HCT116 (cell line): ENCODE measurements around the gene ADARB2.

Experiments
- EGR1 ChIP-seq: IDR thresholded peaks from 2 replicates; pipeline ENCODE4 v1.6.1; 2012; ENCODE audit warnings: low read depth
- EZH2 ChIP-seq: fragments of 200-600 bp; sonication (generic); IDR thresholded peaks from 2 replicates; pipeline ENCODE4 v1.6.1; 2017; ENCODE audit warnings: antibody characterized with exemption, mixed run types
- POLR2A ChIP-seq: IDR thresholded peaks from 2 replicates; pipeline ENCODE4 v1.7.0; 2011; ENCODE audit warnings: borderline replicate concordance; ENCODE audit not compliant: insufficient read depth, insufficient read length; ENCODE audit errors: extremely low read depth
- POLR2AphosphoS5 ChIP-seq: IDR thresholded peaks from 2 replicates; pipeline ENCODE4 v1.6.1; 2011; ENCODE audit warnings: mild to moderate bottlenecking, low read depth, low read length, moderate library complexity
- RAD21 ChIP-seq: IDR thresholded peaks from 2 replicates; pipeline ENCODE4 v1.6.1; 2012; ENCODE audit warnings: low read depth, mild to moderate bottlenecking
- TCF7L2 ChIP-seq: IDR thresholded peaks from 2 replicates; pipeline ENCODE4 v1.7.0; 2011; ENCODE audit warnings: borderline replicate concordance, inconsistent platforms; ENCODE audit not compliant: insufficient read depth, insufficient read length; ENCODE audit errors: extremely low read depth
- YY1 ChIP-seq: IDR thresholded peaks from 2 replicates; pipeline ENCODE4 v1.6.1; 2011; ENCODE audit warnings: low read length, low read depth, moderate library complexity, mild to moderate bottlenecking; ENCODE audit not compliant: insufficient replicate concordance; ENCODE audit errors: extremely low read depth
- TF ChIP-seq, protein P1 (sequence below), 3 experiments: fragments of 200-600 bp in 1 of 3; sonication (generic) in 1 of 3; IDR thresholded peaks in 2 of 3; conservative IDR thresholded peaks in 1 of 3; 2 replicates each; pipeline ENCODE4 v1.5.1; 2012 to 2017; ENCODE audit warnings: low read depth in 2 of 3, low read length in 2 of 3, antibody characterized with exemption in 1 of 3, borderline replicate concordance in 1 of 3, control low read depth in 1 of 3, mild to moderate bottlenecking in 1 of 3, mixed read lengths in 1 of 3, mixed run types in 1 of 3, moderate library complexity in 1 of 3; ENCODE audit not compliant: insufficient read depth in 1 of 3

DNA sequence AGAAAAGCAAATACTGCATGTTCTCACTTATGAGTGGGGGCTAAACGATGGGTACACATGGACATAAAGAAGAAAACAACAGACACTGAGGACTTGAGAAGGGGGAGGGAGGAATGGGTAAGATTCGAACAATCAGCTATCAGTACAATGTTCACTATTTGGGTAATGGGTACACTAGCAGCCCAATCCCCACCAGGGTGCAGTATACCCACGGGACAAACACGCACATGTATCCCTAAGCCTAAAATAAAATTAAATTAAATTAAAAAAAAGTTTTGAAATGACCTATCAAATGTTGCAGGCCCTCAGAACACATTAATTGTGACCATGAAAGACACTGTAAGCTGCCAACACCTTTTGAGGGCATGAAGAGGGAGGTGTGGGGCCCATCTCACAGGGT is 365.1 kb downstream of the ADARB2 start:
- TF ChIP-seq, protein P1, sequence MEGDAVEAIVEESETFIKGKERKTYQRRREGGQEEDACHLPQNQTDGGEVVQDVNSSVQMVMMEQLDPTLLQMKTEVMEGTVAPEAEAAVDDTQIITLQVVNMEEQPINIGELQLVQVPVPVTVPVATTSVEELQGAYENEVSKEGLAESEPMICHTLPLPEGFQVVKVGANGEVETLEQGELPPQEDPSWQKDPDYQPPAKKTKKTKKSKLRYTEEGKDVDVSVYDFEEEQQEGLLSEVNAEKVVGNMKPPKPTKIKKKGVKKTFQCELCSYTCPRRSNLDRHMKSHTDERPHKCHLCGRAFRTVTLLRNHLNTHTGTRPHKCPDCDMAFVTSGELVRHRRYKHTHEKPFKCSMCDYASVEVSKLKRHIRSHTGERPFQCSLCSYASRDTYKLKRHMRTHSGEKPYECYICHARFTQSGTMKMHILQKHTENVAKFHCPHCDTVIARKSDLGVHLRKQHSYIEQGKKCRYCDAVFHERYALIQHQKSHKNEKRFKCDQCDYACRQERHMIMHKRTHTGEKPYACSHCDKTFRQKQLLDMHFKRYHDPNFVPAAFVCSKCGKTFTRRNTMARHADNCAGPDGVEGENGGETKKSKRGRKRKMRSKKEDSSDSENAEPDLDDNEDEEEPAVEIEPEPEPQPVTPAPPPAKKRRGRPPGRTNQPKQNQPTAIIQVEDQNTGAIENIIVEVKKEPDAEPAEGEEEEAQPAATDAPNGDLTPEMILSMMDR (IDR thresholded peaks at IDR 0.05 in 2 of 3, conservative IDR thresholded peaks at IDR 0.05 in 1 of 3; ENCODE audit: borderline replicate concordance in 1 of 3, insufficient read depth in 1 of 3, low read depth in 2 of 3, low read length in 2 of 3): peak; percentile 5 to 32 (median 28); a peak in 3 of 6 replicates
- TF ChIP-seq EZH2 (no peak), POLR2A (no peak), YY1 (no peak), TCF7L2 (no peak), POLR2AphosphoS5 (no peak), RAD21 (no peak; the same call in 1 of the 2 replicates), EGR1 (no peak)
